ENCODE measurements around the gene GABARAPL2.
"Not testable (repeated sequence)": the region's sequence is repeated elsewhere in the genome, so short reads cannot be mapped to it uniquely, and the experiment has no call there.

Gene GABARAPL2, protein sequence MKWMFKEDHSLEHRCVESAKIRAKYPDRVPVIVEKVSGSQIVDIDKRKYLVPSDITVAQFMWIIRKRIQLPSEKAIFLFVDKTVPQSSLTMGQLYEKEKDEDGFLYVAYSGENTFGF

DNA sequence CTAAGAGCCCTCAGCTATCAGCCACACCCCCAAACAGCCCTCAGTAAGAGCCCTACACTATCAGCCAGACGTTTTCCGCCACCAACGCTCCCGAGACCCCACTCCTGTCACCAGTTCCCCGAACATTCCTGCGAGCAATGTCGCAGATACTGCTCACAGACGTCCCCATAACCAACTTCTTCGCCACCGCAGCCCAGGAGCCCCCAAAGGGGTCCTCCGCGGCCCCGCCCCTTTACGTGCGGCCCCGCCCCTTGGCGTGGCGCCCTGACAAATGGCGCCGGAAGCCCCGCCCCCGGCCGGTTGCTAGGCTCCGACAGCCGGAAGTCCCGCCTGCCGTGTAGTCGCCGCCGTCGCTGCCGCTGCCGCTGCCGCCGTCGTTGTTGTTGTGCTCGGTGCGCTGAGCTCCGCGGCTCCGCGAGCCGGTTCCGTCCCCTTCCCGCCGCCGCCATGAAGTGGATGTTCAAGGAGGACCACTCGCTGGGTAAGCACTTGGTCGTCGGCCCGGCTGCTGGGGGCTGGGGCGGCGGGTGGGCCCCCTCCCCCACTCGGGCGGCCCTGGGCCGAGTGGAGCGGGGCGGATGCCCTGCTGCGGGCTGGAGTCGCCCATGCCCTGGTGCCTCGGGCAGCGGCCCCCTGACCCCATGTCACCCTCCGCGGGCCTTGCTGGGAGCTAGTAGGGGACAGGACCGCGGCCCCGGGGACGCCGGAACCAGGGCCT lies at the start of gene GABARAPL2:
GABARAPL2 (plus strand) TSS at position 340 of the 718 bp plus-strand sequence; CDS start at position 448, 108 bp downstream.
- peak; percentile 66 for DNase-seq

DNA sequence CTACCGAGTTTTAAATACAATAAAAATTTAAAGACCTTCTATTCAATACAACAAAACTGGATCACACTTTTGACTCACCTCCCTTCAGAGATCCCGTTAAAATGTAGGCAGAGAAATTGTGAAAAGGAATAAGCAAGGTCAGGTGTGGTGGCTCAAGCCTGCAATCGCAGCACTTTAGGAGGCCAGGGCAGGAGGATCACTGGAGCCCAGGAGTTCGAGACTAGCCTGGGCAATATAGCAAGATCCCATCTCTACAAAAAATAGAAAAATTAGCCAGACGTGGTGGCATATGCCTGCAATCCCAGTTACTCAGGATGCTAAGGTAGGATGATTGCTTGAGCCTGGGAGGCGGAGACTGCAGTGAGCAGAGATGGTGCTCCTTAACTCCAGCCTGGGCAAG lies 47.0 kb upstream of the GABARAPL2 start:
- no peak for DNase-seq

DNA sequence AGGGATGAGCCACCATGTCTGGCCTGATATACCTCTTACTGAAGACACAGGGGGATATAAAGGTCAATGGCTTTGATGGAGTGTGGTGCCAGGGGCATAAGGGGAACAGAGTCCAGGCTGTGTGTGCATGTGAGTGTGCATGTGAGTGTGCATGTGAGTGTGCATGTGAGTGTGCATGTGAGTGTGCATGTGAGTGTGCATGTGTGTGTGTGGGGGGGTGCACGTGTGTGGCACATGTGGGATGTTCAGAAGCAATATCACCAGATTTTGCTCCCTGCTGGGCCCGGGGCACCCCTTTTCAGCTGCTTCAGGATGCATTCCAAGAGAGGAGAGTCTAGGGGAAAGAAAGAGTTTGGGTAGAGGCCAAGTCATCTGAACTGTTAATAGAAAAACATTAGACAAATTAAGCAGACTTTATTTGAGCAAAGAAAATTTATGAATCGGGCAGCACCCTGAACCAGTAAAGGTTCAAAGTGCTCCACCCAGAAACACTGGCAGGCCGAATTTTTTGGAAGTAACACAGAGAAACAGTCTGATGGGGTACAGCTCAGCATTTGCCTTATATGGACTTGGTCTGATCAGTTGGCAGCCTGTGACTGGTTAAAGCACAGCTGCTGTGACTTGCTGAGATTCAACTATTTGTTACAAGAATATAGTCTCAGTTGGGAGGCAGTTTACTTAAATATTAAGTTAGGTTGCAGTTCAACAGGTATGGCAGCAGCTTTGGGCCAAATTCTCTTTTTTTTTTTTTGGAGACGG lies 40.0 kb upstream of the GABARAPL2 start:
- no peak for DNase-seq

DNA sequence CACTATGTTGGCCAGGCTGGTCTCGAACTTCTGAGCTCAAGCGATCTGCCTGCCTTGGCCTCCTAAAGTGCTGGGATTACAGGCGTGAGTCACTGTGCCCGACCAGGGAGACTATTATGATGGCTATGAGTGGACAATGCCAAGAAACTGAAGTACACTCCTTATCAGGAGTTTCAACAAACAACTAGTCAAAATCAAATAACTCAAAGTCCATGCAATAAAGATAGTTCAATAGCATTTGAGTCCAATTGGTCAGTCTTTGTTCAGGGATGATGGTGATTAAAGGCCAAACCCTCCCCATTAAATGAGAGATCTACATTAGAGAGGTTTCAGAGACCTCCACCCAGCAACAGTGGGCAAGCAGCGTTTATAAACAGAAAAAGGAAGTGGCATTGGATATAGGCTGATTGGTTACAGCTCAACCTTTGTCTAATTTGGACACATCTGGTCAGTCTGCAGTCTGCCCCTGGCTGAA lies 38.3 kb upstream of the GABARAPL2 start:
- no peak for DNase-seq

DNA sequence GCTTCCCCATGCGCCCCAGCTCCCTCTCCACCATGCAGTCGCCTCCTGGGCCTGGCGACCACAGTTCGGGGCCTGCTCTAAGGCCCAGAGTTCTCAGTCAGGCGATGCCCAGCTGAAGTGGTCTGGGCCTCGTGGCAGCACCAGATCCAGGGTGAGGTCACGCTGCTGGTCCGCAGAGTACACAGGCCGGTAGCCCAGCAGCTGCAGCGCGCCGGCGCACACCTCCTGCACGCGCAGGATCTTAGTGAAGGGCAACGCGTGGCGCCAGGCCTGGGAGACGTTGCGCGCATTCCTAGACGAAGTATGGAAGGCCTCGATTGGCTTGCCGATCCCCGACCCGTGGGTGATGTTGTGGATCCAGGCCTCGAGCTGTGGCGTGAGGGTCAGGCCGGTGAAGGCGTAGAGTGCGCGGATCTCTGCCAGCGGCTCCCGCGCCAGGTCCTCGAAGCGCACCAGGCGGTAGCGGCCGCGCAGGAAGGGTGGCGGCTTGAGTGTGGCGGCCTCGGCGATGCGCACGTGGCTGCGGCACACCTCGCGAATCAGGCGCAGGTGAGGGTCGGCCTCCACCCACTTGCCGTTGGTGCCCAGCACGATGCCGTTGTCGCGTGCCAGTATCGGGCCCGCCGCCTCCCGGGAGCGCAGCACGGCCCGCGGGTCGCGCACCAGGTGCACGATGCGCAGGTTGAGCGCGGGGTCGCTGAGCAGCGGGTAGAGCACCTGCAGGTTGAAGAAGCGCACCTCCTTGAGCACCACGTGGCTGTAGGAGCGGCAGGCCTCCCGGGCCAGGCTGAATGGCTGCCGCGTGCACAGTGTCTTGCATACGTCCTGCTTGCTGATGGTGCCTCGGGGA lies 36.9 kb upstream of the GABARAPL2 start:
- no peak for DNase-seq

DNA sequence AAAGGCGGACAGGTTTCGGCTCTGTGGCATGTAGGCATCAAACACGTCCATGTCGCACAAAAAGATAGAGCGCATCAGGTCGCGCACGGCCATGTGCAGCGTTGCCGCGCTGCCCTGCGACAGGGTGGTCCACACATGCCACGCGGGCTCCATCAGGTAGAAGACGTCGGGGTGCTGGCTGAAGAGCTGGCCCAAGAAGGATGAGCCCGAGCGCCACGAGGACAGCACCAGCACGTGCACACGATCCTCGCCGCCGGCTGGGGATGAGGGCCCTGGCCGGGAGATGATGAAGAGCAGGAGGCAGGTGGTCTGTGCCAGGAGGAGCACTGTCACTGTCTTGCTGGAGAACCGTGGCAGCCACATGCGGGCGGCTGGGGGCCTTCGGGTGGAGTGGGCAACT lies 36.2 kb upstream of the GABARAPL2 start:
- no peak for DNase-seq

DNA sequence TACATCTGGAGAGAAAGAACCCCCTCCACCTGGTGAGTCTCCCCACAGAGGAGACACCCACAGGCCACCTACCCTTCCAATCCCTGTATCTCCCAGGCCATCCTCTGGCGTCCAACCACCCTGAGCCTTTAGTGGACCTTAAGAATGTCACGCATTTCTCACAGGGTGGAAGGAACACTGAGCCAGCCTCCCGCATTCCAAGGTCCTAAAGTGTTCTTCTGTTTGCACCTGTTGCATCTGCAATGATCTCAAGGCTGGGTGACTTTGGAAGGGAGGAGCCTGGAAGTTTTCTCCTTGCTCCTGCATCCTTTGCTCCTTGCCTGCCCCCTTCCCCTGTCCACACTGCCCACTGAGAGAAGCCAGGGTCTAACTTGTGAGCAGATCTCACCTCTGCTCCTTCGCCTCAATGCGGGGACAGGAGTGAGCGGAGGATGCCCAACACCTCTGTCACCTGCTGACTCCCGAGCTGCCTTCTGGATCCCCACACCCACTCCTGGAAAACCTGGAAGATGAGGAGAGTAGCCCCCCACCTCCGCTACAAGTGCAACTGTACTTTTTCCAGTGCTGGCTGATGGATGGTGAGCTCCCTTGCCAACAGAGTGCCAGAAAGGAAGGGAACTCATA lies 33.9 kb upstream of the GABARAPL2 start:
- no peak for DNase-seq

DNA sequence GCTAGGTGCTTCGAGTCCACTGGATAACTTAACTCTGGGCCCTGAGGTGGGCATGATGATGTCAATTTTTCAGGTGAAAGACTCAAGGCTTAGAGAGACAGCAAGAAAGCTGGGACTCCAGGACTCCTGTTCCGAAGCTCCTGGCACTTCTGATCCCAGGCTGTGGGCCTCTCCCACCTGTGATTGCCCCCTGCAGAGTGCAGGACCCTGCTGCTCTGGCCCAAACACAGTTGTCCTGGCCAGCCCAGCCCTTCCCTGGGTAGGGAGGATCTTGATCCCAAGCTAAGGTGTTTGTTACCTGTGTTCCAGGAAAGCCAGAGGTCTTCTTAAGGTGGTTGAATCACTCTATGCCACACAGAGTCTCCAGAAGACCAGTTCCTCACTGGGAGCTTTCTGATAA lies 33.4 kb upstream of the GABARAPL2 start:
- DNase-seq: no peak

DNA sequence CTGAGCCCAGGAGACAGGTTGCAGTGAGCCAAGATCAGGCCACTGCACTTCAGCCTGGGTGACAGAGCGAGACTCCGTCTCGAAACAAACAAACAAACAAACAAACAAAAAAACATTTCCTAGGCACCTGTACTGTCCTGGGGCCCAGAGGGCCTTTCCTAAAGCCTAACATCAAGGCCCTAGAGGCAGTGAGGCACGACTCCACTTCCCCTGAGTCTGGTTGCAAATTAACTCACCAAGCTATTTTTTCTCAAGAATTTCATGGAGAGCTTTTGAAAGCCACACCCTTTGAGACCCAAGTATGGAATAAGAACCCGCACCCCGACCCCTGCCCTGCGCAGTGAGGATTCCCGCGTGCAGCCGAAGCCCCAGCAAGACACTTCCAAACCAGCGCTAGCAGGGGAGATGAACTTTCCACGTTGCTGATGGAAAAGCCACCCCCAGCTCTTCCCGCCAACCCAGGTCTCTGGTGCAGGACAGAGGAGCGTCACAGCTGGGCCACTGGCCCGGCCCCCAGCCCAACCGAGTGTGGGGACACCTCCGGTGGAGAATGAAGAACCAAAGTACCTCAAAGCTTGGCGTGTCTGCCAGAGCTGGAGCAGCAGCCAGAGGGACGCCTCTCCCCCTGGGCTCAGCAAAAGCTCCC lies 31.5 kb upstream of the GABARAPL2 start:
- no peak for DNase-seq

DNA sequence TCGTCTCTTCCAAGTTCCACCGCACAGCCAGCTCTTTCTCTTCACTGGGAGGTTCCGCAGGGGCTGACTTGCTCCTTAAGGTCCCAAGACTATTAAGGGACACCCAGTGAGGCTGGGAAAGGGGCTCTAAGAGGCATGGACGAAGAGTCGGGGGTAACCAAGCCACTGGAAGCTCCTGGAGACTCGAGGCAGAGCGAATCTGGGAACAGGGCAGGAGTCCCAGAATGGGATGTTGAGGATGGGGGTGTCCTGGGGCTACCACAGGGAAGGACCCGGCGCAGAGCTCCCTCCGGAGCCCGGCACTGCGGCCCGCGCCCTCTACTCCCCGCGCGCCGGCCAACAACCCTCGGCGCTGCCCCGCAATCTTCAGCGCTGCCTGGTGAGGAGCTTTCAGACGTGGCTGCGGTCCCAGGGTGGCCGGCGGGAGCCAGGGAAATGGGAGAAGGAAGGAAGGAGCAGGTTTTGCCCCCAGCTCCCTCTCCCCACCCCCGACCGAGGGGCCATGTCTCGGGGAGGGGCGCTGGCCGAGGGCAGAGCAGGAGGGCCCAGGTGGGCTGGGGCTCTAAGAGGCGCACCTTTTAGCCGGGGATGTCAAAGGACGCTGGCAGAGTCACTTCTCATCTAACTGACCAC lies 30.9 kb upstream of the GABARAPL2 start:
- DNase-seq: no peak

DNA sequence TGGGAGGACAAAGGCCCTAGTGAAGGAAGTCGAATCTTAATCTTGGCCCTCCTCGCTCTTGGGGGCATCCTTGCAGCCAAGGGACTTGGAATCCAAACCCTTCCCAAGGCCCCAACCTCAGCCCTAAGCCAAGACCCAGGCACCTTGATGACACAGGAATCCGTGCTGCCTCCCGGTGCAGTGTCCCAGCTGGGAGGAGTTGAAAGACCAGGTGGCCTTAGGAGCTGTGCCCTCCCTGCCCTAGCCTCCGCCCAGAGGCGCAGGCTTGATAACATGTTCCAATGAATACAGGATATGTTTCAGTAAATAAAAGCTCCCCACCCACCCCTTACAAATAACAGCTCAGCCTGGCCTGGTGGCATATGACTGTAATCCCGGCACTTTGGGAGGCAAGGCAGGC lies 30.3 kb upstream of the GABARAPL2 start, which contains the start of gene CHST5:
CHST5 (minus strand) TSS at position 208 of the 400 bp plus-strand sequence. CDS start 5,724 bp downstream, outside the sequence.
- no peak for DNase-seq

DNA sequence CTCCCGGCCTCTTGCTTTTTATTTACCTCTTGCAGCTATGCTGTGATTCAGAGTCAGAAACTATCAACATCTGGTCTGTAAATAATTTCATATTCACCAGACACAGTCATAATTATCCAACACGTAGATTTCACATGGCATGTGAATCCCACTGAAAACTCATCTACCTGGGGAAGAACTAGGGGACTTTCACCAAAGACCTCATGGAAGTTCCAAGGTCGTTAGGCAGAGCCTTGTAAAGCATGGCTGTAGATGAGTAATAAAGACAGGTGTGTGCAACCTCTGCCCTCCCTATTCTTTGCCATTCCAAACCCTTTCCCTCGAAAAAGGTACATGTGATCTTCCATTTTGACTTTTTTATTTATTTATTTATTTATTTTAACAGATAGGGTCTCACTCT lies 28.4 kb upstream of the GABARAPL2 start:
- no peak for DNase-seq

DNA sequence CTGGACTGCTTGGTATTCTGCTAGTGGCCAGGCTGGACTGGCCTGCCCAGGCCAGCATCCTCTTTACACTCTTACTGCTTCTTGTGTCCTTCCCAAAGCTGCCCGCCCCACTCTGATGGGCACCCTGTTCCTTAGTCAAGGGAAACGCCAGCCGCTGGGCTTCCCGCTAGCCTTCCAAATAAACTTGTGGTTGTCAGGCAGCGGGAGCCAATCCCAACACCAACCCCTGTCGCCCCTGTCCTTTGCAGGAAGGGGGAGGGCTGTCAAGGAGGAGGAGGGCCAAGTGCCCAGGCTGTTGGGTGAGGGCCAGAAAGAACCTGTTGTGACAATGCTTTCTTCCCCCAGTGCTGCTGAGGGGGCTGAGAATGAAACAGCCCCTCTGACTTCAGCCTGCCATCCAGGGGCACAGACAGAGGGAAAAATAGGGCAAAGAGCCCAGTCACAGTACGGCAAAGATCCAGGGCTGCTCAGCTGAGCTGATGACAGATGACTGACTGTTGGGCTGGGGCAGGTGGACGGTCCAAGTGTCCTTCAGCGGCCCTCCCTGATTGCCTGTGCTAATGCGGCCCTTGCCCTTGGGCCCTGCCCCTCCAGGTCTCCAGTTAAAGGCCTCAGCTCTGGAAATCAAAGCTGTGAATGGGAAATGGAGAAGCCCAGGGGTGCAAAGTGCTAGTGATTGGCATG lies 27.2 kb upstream of the GABARAPL2 start:
- DNase-seq: not testable (repeated sequence)

DNA sequence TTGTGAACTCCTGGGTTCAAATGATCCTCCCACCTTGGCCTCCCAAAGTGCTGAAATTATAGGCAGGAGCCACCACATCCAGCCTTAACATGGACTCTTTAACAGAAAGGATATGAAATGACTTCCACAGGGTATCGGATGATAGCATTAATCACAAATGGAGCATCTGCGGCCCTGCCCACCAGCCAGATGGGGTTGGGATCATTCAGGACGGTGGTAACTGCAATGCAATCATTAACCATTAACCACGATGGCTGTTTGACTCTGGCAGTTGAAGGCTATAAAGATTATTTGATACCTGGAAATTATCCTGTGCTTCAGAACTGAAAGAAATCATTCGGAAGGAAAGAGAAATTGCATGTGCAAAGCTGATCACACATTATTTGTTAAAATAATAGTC lies 24.9 kb upstream of the GABARAPL2 start:
- no peak for DNase-seq

DNA sequence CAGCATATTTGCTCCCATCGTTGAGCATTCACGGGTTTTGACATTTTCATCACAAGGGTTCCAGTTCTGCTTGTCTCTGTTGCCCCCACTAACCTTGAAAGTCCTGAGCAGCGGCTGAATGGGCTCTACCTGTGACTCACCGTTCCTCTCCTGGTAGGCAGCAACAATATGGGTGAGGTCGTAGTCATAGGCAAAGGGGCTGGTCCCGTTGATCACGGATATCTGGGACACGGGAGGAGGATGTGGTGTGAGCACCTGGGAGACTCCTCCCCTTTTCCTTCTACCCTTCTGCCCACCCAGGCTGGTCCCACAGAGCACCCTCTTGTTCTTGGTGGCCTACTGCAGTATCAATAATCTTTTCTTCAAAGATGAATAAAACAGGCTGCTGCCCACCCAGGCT lies 23.7 kb upstream of the GABARAPL2 start:
- not testable (repeated sequence) for DNase-seq

DNA sequence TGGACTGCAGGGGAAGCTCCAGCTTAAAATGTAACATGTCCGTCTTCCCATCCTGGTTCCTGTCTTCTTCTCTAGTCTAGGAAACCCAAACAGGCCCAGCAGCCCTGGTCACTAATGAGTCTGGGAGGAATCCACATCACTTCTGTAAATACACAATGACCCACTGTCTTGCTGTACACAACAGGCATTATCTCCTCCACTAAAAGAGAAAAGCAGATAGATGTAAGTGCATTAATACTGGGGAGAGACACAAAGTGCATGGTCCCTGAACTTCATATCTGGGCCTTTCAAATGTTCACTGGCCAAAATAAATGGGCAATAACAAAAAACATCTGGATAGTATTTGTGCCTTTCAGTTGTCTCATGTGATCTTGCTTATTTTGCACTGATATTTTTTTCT lies 20.3 kb upstream of the GABARAPL2 start:
- DNase-seq: not testable (repeated sequence)

DNA sequence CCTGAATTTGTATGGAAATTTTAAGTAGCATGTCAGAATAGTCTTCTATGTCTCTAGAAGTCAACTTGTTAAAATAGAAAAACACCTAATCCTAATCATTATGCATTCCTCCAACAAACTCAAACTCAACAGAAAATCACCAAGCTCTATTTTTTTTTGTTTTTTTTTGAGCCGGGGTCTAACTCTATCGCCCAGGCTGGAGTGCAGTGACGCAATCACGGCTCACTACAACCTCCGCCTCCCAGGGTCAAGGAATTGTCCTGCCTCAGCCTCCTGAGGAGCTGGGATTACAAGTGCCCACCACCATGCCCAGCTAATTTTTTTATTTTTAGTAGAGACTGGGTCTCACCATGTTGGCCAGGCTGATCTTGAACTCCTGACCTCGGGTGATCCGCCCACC lies 19.9 kb upstream of the GABARAPL2 start:
- no peak for DNase-seq

DNA sequence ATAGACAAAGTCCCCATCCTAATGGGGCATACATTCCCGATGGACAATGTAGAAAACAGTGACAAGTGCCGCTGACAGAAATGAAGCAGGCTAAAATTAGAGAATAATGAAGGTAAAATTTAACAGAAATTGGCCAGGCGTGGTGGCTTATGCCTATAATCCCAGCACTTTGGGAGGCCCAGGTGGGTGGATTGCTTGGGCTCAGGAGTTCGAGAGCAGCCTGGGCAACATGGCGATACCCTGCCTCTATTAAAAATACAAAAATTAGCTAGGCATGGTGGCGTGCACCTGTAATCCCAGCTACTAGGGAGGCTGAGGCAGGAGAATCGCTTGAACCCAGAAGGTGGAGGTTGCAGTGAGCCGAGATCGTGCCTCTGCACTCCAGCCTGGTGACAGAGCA lies 17.7 kb upstream of the GABARAPL2 start:
- not testable (repeated sequence) for DNase-seq

DNA sequence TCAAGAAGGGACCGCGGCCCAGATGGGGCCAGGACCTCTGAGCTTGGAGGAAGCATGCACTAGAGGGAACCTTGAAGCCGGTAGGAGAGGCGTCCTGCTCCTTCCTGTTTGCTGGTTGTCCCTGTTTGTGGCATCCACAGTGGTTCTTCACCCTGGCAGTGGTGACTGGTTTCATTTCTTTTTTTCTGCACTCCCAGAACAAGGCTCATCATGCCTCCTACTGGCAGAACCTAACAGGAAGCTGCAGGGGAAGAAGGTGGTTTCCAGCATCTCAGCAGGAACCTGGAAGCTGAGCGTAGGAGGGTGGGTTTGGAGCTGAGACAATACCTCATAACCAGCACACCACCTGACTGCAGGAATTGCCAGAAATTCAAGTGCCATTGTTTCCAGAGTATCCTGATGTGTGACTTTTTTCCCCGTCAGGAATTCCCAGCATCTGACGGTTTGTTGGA lies 15.9 kb upstream of the GABARAPL2 start:
- no peak for DNase-seq

DNA sequence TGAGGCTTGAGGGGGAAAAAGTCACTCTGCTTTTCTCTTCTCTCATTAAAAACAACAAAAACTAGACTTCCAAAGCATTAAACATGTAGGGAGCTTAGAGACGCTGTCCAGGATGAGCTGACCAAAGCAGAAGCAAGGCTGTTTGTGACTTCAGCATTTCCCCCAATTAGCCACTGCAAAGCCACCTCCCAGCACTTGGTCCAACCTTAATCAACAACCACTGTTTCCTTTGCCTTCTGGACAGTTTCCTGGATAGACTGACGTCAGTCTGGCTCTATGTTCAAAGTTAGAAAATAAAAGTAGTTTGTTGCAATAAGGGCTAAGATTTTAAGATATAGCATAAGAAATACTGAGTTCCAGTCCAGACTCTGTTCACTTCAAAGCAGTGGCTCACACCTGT lies 13.2 kb upstream of the GABARAPL2 start:
- no peak for DNase-seq
